GM19372 (cell line): ENCODE measurements around the gene TKT.
A peak's percentile ranks its signal among the peaks of the same experiment; 100 is the strongest.
"Not testable (repeated sequence)": the region's sequence is repeated elsewhere in the genome, so short reads cannot be mapped to it uniquely, and the experiment has no call there.

ENCODE experiments used
- ATAC-seq: cut with Tn5 transposase; IDR thresholded peaks from one replicate; pipeline ENCODE4 v1.9.1; 2021; ENCODE audit warnings: mild to moderate bottlenecking, low read depth, moderate library complexity; ENCODE audit not compliant: unreplicated experiment

Gene TKT

DNA sequence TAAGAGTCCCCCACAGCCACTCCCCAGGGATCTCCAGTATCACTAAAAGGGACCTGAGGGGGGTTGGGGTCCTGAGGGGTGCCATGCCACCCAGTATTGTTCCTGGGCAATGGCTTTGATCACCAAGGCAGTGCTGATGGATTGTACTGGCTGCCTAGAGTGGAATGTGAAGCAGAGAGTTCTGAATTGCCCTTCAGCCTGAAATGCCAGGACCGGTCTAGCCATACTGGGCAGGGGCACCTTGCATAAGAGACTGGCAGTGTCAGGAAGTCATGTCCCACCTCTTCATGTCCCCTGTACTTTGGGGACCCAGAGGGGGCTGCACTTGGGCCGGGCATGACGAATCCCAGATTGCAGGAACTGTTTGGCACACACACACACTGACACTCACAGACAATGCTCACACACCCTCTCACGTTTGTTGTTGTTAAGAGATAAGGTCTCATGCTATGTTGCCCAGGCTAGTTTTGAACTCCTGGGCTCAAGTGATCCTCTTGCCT is 4.5 kb upstream of the TKT start:
- no peak for ATAC-seq

DNA sequence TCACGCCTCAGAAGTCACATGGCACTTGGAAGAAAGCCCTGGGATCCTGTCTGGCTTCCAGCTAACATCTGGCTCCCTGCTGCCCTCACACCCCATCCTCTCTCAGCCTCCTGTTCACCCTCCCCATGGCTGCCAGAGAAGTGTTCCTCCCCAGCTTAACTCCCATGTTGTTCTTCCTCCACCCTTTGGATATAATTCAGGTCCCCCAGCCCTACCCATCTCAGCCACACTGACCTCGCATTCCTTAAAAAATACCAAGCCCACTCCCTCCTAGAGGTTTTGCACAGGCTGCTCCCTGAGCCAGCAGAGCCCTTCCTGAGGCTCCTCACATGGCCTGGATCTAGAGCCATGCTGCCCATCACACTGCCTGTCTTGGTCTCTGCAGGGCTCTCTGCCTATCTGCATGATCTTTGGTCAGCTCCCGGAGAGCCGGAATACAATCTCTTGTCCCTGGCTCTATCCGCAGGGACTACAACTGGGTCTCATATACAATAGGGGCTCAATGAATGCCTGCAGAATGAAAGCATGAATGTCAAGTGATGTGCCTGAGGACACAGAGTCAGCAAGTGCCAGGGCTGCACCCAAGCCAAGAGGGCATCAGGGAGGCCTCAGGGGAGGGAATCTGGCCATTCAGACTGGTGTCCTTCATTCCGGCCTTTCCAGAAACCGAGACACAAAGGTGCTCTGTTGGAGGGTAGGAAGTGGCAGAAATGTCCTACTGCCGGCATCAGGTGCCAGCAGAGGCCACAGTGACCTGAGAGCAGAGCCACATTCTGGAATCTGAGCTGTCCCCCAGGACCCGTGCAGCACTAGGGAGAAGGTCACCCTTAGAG is 3.8 kb upstream of the TKT start:
- no peak for ATAC-seq

DNA sequence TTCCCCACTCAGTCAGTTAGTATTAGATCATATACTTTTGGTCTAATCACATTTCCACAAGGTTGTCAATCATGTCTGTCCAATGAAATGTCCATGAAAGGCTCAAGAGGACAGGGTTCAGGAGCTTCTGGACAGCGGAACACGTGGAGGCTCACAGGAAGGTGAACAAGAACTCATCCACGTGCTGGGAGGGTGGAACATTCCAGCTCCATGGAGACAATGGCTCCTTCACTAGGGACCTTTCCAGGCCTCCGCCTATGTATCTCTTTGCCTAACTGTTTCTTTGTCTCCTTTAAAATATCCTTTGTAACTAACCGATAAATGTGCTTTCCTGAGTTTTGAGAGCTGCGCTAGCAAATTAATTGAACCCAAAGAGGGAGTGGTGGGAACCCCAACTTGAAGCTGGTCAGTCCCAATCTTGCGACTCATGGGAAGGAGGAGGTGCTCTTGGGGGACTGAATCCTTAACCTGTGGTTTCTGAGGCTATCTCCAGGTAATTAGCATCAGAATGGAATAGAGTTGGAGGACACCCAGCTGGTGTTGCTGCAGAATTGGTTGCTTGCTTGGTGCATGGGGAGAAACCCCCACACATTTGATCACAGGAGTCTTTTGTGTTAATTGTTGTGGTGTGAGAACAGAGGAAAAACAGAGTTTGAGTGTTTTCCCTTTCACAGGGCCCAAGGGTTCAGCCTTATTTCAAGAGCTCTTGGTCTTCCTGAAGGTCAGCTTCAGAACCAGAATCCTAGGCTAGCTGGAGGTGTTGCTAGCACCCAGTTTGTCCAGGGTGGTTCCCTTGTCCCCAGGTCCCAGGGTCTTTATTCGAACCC is 3.0 kb upstream of the TKT start:
- no peak for ATAC-seq

DNA sequence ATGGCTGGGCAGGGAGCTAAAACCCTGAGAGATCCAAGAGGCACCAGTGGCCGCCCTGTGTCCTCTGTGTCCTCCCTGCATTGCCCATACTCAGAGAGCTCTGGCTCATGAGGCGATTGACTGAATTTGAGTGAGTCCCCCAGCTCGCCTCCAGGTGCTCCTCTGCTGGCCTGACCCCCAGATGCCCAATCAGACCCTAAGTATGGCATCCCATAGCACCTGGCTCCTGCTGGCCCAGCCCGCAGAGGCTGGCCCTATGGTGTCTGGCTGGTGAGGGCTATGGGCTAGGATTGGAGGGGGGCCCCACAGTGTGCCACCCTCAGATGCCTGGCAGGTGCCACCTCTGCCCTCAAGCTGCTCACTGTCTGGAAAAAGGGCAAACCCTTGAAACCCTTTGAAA is 1.6 kb upstream of the TKT start:
- no peak for ATAC-seq

DNA sequence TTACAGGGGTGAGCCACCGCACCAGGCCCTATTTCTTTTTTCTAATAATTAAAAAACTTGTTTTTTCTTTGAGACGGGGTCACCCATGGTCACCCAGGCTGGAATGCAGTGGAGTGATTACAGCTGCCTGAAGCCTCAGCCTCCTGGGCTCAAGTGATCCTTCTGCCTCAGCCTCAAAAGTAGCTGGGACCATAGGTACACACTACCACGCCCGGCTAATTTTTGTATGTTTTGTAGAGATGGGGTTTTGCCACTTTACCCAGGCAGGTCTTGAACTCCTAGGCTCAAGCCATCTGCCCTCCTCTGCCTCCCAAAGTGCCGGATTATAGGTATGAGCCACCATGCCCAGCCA is 858 bp upstream of the TKT start:
- no peak for ATAC-seq

DNA sequence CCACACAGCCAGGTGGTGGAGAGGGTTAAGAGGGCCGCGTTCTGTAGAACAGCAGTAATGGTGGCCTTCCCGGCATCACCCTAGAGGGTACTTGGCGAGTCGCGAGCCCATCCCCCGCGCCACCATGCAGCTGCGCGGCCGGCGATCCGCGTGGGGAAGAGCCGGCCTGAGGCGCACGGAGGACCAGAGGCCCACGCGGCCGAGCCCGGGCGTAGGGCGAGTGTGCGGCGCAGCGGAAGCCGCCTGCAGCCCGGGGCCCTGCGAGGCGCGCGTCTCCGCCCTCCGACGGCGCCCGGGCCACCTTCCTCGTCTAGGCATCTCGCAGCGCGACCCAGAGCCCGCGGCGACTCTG is 423 bp downstream of the TKT start:
- peak; percentile 38 for ATAC-seq

DNA sequence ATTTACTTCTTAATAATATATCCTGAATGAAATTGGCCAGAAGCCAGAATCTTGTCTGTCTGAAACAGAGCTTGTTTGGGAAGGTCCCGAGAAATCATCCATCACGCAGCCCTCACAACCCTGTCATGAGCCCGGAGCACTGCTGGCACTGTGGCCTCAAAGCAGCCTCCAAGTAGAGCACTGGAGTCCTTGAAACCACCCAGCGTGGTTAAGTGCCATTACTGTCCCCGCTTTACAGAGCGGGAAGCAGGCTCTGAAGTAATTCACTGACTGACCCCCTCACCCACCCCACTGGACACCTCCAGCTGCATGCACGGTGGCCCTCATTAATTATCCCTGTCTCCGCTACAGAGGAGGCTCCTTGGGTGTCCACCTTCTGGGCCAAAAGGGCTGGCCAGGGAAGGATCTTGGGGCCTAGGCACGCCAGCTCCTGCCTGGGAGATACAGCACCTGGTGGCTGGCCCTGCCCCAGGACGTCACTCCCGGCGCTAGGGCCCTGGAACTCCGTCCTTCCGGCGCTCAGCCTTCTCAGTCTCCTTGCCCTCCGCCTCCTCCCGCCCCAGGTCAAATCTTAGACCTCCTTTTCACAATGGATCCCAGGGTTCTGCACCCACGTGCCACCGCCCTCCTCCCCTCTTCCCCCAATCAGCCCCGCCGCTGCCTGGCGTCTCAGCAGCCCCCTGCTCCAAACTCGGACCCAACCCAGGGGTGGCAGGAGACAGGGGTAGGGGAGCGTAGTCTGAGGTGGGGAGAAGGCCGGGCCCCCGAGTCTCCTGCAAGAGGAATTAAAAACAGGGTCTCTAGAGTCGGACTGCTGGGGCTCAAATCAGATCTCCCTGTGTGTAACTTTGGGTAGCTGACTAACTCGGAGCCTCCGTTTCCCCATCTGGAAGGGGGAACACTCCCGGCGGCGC is 1.1 kb downstream of the TKT start:
- ATAC-seq, result peak; percentile 45

DNA sequence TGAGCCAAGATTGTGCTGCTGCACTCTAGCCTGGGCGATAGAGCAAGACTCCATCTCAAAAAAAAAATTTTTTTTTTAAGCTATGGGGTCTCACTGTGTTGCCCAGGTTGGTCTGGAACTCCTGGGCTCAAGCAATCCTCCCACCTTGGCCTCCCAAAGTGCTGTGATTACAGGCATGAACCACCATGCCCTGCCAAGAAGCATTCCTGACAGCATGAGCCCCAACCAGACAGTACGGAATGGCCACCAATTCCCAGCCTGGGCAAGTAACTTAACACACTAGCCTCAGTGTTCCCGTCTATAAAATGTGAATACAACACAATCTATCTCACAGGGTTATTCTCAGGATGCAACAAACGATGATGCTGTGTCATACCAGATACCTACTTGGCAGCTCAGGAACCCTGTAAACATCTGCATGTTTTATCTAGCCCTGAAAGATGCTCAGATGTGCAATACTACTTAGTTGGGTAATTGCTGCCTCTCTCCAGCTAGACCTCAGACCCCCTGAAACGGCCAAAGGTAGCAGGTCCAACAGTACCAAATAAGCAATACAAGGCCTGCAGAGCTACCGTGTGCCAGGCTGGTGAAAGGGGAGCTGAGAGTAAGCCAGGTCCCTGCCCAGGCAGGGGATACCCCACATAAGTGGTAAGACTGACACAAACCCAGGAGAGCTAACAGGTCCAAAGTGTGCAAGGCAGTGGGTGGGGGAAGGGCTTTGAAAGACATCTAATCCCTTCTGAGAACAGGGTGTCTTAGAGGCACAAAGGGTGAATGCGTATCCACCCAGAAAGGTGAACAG is 1.9 kb downstream of the TKT start:
- no peak for ATAC-seq

DNA sequence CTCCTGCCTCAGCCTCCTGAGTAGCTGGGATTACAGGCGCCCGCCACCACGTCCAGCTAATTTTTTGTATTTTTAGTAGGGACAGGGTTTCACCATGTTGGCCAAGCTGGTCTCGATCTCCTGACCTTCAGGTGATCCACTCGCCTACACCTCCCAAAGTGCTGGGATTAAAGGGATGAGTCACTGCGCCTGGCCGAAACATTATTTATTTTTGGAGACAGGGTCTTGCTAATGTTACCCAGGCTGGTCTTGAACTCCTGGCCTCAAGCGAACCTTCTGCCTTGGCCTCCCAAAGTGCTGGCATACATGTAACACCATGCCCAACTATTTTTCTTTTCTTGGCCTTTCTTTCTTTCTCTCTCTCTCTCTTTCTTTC is 2.9 kb downstream of the TKT start:
- ATAC-seq, result not testable (repeated sequence)

DNA sequence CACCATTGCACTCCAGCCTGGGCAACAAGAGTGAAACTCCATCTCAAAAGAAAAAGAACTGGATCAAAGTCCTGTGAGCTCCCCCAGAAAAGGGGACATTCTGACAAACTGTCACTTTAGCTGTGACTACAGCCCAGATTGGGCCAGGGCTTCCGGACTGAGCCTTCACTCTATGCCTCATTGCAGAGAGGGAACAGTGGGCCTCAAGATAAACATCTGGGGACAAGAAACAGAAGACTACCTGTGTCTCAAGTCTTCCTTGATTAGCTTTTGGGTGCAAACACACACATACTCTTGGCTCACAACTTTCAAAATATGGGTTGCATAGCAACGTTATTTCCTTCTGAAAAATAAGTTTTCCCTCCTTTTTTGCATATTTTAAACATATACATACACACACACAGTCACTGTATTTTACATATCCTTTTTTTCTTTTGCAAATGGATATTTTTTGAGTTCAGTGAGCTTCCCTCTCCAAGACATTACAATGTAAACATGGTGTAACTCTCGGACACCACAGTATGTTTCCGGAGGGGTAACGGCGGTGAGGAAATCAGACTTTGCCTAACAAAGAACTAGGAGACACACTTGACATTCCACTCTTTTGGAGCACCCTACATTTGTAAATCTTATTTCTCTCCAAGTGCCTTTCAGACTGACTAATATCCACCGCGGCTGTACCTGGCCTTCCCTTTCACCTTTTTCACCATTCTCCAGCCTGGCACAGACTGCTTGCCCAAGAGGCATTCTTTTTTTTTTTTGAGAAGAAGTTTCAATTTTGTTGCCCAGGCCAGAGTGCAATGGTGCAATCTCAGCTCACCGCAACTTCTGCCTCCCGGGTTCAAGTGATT is 3.5 kb downstream of the TKT start:
- ATAC-seq, result no peak

DNA sequence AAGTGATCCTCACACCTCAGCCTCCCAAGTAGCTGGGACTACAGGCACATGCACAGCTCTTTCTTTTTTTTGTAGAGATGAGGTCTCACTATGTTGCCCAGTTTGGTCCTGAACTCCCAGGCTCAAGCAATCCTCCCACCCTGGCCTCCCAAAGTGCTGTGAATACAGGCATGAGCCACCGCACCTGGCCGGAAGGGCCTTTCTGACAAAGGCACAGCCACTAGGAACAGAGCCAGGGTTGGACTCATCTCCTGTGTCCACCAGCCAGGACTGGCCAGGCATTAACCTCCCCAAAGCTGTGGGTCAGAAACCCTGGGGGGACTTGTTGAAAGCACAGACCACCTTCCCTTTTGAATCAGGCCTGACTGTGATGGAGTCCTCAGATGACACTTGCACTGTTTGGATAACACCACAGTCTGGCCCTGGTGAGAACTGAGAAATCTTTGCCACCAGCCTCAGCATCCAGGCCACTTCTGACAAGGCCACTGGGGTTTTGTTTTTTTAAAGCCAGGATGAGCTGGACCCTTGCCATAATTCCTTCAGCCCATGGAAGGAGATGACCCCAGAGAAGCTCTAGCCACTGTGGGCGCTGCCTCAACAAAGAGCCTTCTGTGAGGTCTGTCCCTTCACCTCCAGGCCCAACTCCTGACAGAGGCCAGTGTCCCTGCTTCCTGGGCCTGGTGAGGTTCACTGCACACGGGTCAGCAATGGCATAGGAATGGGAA is 4.8 kb downstream of the TKT start:
- no peak for ATAC-seq

DNA sequence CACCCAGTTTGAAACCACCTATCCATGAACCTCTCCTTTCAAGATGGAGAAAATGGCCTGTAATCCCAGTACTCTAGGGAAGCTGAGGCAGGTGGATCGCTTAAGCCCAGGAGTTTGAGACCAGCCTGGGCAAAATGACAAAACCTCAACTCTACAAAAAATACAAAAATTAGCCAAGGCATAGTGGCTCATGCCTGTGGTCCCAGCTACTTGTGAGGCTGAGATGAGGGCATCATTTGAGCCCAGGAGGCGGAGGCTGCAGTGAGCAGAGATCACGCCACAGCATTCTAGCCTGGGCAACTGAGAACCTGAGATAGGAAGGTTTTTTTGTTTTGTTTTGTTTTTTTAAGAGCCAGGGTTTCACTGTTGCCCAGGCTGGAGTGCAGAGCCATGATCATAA is 5.4 kb downstream of the TKT start:
- ATAC-seq, result no peak

DNA sequence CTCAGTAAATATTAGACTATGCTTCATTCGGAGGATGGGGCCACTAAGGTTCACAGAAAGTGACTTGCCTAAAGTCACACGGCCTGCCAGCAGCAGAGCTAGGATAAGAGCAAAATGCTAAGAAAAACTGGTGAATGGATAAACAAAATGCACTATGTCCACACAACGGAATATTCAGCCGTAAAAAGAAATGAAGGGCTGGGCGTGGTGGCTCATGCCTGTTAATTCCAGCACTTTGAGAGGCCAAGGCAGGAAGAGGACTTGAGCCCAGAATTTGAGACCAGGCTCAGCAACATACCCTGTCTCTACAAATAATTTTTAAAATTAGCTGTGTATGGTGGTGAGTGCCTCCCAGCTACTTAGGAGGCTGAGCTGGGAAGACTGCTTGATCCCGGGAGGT is 7.7 kb downstream of the TKT start:
- no peak for ATAC-seq

DNA sequence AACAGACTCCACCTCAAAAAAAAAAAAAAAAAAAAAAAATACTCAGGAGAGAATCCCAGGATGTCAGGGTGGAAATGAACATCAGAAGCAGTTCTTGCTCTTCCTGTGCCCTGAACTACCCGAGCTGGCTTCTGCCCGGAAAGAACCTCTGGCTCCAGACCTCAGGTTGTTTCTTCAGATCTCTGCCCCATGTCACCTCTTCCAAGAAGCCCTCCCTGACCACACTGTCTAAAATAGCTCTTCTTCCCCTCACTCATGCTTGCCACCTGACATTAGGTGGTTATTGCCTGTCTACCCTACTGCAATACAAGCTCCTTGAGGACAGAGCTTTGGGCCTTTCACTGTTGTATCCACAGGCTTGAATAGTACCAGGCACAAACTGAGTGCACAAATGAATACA is 8.2 kb downstream of the TKT start:
- ATAC-seq, result no peak

DNA sequence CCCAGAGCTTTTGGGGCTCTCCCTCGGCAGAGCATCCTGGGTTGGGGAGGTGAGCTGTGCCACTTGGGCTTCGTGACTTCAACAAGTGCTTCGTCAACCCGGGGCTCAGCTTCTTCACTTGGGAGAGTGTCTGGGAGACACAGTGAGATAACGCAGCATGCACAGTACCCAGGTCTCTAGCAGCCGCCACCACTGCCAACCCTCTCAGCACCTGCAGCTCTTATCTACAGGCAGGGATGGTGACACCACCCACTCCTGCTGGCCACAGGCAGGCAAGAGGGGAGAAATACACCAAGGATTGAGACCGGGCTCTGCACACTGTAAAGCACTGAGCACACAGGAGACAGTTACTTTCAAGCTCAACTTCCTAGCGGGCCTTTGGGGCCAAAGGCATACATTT is 11.6 kb downstream of the TKT start:
- no peak for ATAC-seq

DNA sequence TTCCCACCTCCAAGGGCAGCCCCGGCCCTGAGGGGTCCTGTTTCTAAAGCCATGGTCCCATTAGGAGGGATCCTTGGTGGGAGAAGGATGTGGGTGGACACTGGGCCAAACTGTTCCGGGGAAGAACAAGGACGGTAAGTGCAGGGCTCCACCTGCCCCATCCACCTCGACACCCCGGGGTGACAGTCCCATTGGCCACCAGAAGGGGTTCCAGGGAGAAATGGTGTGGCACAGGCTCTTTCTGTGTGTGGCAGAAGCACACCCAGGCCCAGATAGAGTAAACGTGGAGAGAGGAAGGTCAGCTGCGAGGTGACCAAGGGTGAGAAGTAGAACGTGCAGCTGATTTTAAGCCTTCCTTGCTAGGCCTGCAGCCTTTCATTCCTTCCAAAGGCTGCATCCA is 12.0 kb downstream of the TKT start:
- no peak for ATAC-seq

DNA sequence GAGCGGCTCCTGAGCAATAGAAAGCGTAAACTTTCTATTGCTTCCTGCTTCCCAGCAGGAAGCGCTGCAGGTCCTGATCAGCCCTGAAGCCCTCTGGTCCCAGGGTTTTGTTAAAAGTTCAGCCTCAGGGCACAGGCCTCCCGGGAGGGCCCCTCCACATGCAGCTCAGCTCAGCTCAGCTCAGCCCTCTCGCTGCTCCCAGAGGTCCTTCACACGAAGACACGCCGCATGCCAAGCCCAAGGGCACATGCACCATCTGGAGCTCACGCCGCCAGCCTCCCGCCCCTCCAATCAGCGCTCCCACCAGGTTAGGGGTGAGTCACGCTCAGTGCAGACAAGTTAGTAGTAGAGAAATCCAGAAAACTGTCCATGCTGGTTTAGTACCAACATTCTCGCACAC is 12.7 kb downstream of the TKT start:
- no peak for ATAC-seq

DNA sequence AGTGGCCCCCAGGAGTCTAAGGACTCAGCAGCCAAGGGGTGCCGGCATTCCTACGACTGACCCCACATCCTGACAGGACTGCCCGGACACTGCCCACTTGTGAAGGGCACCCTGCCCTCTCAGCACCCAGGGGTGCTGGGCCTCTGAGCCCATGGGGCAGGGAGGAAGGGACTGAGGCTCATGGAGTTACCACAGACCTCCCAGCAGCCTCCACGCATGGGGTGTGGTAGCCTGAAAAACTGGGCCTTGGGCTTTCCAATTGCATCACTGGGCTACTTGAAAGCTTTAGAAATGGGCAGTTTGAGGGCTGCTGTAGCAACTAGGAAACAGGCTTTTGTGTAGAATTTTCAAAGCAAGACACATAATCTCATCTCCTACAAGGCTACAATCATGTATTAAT is 13.2 kb downstream of the TKT start:
- ATAC-seq, result no peak

DNA sequence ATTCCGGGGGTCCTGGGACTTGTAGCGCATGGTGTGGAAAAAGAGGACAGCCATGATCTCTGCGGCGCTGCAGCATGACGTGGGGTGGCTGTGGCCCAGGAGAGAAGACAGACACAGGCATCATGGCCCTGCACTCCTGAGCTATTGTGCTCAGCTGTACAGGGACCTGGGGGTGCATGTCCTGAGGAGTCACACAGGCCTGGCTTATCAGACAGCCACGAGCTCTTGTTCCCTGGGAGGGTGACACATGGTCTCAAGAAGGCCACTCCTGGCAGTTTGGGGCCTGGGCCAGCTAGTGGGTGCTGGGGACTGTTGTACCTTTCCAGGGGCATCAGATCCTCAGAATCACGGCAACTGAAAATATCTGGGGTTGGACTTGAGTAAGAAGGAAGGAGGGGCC is 13.7 kb downstream of the TKT start:
- ATAC-seq, result no peak
